A673 (cell line): ENCODE results near the gene IL24. TPM values are rescaled to one million over a fixed set of nuclear protein-coding genes. Genes with fewer than 3 reads are reported as not detected.

Source experiments
- BruUV-seq: library from RNA; stranded (reverse); fragments of 400-500 nt; replicated peaks from 2 replicates; lab custom pipeline; 2021; lab: Mats Ljungman, UMichigan
- CTCF ChIA-PET: fragments of 300-600 bp; sonication (Branson Sonifier 250); formaldehyde crosslinking; loops from one replicate; lab custom pipeline; 2022; ENCODE audit warnings: antibody characterized with exemption; lab: Charles Lee
- POLR2A ChIA-PET: fragments of 300-600 bp; sonication (Branson Sonifier 250); formaldehyde crosslinking; loops from one replicate; lab custom pipeline; 2022; ENCODE audit warnings: antibody characterized with exemption; ENCODE audit not compliant: low non-redundant PET; lab: Charles Lee
- DNase-seq: peaks from one replicate; pipeline ENCODE4 v3.0.0-alpha.2; 2015; ENCODE audit warnings: low spot score
- H3K27ac ChIP-seq: fragments of 200-600 bp; sonication (generic); 2 replicates; pipeline ENCODE4 v1.5.1; 2016; ENCODE audit warnings: mixed run types, low read depth, mild to moderate bottlenecking, mixed read lengths, antibody characterized with exemption, low read length; ENCODE audit not compliant: poor library complexity, severe bottlenecking
- H3K27me3 ChIP-seq: fragments of 200-600 bp; sonication (generic); replicated peaks from 2 replicates; pipeline ENCODE4 v1.6.1; 2017; ENCODE audit warnings: mixed run types, low read depth, mild to moderate bottlenecking, mixed read lengths, antibody characterized with exemption, low read length; ENCODE audit not compliant: insufficient read depth, poor library complexity
- H3K36me3 ChIP-seq: fragments of 200-600 bp; sonication (generic); 2 replicates; pipeline ENCODE4 v1.6.1; 2016; ENCODE audit warnings: mixed run types, mild to moderate bottlenecking, mixed read lengths, antibody characterized with exemption, low read length; ENCODE audit not compliant: insufficient read depth, poor library complexity, severe bottlenecking
- H3K4me1 ChIP-seq: fragments of 200-600 bp; sonication (generic); 2 replicates; pipeline ENCODE4 v1.6.1; 2017; ENCODE audit warnings: mixed run types, mild to moderate bottlenecking, mixed read lengths, antibody characterized with exemption, low read length; ENCODE audit not compliant: insufficient read depth, poor library complexity, severe bottlenecking
- H3K4me3 ChIP-seq: fragments of 200-600 bp; sonication (generic); 2 replicates; pipeline ENCODE4 v1.5.1; 2016; ENCODE audit warnings: low read depth, mixed run types, mild to moderate bottlenecking, mixed read lengths, low read length; ENCODE audit not compliant: poor library complexity, severe bottlenecking
- H3K9me3 ChIP-seq: fragments of 200-600 bp; sonication (generic); 2 replicates; pipeline ENCODE4 v1.6.1; 2016; ENCODE audit warnings: mixed run types, low read depth, mild to moderate bottlenecking, mixed read lengths, antibody characterized with exemption, low read length; ENCODE audit not compliant: poor library complexity, severe bottlenecking
- CTCF ChIP-seq: fragments of 300-800, 200-600 bp; sonication (generic); conservative IDR thresholded peaks from 2 replicates; pipeline ENCODE4 v1.5.1; 2017; ENCODE audit warnings: low read depth, mild to moderate bottlenecking, antibody characterized with exemption, low read length, moderate library complexity, mixed read lengths
- EZH2 ChIP-seq: fragments of 200-600 bp; sonication (generic); IDR thresholded peaks from 2 replicates; pipeline ENCODE4 v1.6.1; 2017; ENCODE audit warnings: borderline replicate concordance, low read depth, mild to moderate bottlenecking, mixed read lengths, antibody characterized with exemption, low read length; ENCODE audit not compliant: poor library complexity, severe bottlenecking
- intact Hi-C: fragments of 100-400 bp; cut with micrococcal nuclease; formaldehyde crosslinking; loops from one replicate; pipeline ENCODE4 v1.10.0; 2022; ENCODE audit not compliant: unreplicated experiment
- total RNA-seq: library from RNA; stranded (reverse); gene quantifications from 2 replicates; pipeline ENCODE4 v1.2.3, GENCODE V29; 2021

IL24 gene
- total RNA-seq, 1 experiment from 2014 or later = not detected

- CTCF ChIA-PET = no interaction called here
- H3K4me1 ChIP-seq = no peaks in the 10 kb centered on the region
- no peaks in the 10 kb centered on the region for H3K36me3 ChIP-seq
- no peak overlapping the region for H3K4me3 ChIP-seq
- TF ChIP-seq EZH2 = no peak
- no peak; the same call in 1 of the 2 replicates for TF ChIP-seq CTCF
- no TSS peak for BruUV-seq
- POLR2A ChIA-PET = no interaction called here
- peak; percentile 17 for DNase-seq
- intact Hi-C loops = no loop called here
- H3K27me3 ChIP-seq = peaks cover 29% of the 10 kb centered on the region
- H3K27ac ChIP-seq = no peak overlapping the region
- H3K9me3 ChIP-seq = no peaks in the 10 kb centered on the region
Measured at GRCh38 chr1:206907304-206907991, 10.2 kb downstream of the IL24 start.

DNA sequence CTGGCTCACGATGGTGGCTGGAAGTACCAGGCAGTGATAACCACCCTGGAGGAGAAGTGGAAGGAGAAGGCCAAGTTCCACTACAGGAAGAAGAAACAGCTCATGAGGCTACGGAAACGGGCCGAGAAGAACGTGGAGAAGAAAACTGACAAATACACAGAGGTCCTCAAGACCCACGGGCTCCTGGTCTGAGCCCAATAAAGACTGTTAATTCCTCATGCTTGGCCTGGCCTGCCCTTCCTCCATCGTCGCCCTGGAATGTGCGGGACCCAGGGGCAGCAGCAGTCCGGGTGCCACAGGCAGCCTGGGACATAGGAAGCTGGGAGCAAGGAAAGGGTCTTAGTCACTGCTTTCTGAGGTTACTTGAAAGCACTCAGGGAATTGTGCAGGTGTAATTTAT, 10.8 kb downstream of the IL24 start:
- H3K36me3 ChIP-seq = no peaks in the 10 kb centered on the region
- intact Hi-C loops = no loop called here
- H3K4me3 ChIP-seq = no peak overlapping the region
- H3K27ac ChIP-seq = no peak overlapping the region
- no TSS peak for BruUV-seq
- no peak for DNase-seq
- TF ChIP-seq CTCF = no peak
- H3K27me3 ChIP-seq = peaks cover 29% of the 10 kb centered on the region
- ChIA-PET CTCF (no interaction called here), POLR2A (interaction anchor here (0.7 kb wide), 1 partner anchor 183 kb away, joined by 5 read pairs; no protein-coding TSS in a partner anchor)
- H3K9me3 ChIP-seq = no peaks in the 10 kb centered on the region
- H3K4me1 ChIP-seq = no peaks in the 10 kb centered on the region

- H3K36me3 ChIP-seq = no peaks in the 10 kb centered on the region
- BruUV-seq = no TSS peak
- peaks cover 29% of the 10 kb centered on the region for H3K27me3 ChIP-seq
- POLR2A ChIA-PET = interaction anchor here (0.6 kb wide), 1 partner anchor 419 kb away, joined by 4 read pairs; no protein-coding TSS in a partner anchor
- intact Hi-C loops = no loop called here
- H3K4me1 ChIP-seq = no peaks in the 10 kb centered on the region
- TF ChIP-seq EZH2 (peak; percentile 45), CTCF (no peak)
- CTCF ChIA-PET = no interaction called here
- no peak overlapping the region for H3K27ac ChIP-seq
- DNase-seq = no peak
- peak overlapping the region; percentile 35 for H3K4me3 ChIP-seq
- no peaks in the 10 kb centered on the region for H3K9me3 ChIP-seq
Measured at GRCh38 chr1:206909161-206909882, 12.1 kb downstream of the IL24 start.
